ENCODE data around the gene PKMYT1.
"Not testable (repeated sequence)": the region's sequence is repeated elsewhere in the genome, so short reads cannot be mapped to it uniquely, and the experiment has no call there.

Gene PKMYT1

DNA sequence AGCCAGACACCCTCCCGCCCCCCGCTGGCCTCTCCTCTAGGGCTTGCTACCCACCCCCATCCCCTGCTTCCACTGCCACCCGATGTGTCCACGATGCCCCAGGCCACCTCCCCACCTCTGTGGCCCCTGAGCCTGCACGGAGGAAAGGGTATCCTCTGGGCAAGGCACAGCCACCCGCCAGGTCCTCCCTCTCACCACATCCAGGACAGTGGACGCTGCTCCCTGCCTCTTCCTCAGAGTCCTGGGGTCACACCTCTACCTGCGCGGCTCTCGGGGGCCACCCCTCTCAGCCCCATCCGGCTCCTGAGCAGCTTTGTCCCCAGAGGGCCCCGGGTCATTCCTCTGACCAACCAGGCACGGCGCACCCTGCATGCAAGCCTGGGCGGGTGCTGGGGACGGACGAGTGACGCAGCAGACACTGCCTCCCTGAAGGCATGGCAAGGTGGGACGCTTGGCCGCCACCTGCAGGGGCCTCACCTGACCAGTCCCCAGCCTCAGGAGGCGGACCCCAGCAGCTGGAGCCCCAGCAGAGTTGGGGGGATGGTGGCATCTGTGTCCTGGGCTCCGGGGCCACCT lies 43.7 kb downstream of the PKMYT1 start:
- DNase-seq (ENCODE audit: low read depth in 4 of 4, low spot score in 1 of 4) = no peak

DNA sequence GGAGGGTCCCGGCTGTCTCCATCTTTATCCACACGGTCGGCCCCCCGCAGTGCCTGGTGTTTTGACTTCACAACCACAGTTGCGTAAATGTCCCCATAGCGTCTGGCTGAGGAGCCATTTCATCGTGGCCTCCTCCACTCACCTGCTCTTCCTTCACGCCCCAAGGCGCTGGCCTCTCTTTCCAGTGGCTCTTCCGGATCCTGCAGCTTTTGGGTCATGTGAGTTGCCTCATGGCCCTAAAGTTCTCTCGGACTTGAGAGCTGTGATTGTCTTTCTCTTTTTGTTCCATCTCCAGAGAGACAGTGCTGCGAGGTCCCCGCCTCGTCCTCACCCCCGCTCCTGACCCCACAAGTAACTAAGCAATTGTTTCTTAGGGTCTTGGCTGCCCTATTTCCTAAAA lies 45.8 kb downstream of the PKMYT1 start:
- no peak for DNase-seq (ENCODE audit: low read depth in 4 of 4, low spot score in 1 of 4)

DNA sequence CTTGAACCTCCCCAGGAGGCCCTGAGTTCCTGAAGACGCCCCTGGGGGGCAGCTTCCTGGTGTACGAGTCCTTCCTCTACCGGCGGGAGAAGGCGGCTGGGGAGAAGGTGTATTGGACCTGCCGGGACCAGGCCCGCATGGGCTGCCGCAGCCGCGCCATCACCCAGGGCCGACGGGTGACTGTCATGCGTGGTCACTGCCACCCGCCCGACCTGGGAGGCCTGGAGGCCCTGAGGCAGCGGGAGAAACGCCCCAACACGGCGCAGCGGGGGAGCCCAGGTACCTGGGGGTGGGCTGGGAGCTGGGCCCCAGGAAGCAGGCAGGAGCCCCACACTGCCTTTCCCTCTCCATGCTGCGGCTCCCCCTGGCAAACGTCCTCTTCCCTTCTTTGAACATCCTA lies 46.5 kb downstream of the PKMYT1 start:
- no peak for DNase-seq (ENCODE audit: low read depth in 4 of 4, low spot score in 1 of 4)

DNA sequence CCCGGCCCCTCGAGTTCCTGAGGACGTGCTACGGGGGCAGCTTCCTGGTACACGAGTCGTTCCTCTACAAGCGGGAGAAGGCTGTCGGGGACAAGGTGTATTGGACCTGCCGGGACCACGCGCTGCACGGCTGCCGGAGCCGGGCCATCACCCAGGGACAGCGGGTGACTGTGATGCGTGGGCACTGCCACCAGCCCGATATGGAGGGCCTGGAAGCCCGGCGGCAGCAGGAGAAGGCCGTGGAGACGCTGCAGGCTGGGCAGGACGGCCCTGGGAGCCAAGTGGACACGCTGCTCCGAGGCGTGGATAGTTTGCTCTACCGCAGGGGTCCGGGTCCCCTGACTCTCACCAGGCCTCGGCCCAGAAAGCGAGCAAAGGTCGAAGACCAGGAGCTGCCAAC lies 47.1 kb downstream of the PKMYT1 start:
- no peak for DNase-seq (ENCODE audit: low read depth in 4 of 4, low spot score in 1 of 4)

DNA sequence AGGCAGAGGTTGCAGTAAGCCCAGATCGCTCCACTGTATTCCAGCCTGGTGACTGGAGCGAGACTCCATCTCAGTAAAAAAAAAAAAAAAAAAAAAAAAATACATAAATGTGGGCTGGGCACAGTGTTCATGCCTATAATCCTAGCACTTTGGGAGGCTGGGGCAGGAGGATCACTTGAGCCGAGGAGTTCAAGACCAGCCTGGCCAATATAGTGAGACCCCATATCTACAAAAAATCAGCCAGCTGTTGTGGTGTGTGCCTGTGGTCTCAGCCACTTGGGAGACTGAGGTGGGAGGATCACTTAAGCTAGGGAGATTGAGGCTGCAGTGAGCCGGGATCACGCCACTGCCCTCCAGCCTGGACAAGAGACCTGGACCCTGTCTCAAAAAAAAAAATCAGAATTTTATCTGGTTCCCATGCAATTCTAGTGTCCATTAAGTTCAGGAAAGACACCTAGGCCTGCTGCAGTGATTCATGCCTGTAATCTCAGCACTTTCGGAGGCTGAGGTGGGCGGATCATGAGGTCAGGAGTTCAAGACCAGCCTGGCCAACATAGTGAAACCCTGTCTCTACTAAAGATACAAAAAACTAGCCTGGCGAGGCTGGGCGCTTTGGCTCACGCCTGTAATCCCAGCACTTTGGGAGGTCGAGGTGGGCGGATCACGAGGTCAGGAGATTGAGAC lies 48.9 kb downstream of the PKMYT1 start:
- DNase-seq (ENCODE audit: low read depth in 4 of 4, low spot score in 1 of 4) = not testable (repeated sequence)

DNA sequence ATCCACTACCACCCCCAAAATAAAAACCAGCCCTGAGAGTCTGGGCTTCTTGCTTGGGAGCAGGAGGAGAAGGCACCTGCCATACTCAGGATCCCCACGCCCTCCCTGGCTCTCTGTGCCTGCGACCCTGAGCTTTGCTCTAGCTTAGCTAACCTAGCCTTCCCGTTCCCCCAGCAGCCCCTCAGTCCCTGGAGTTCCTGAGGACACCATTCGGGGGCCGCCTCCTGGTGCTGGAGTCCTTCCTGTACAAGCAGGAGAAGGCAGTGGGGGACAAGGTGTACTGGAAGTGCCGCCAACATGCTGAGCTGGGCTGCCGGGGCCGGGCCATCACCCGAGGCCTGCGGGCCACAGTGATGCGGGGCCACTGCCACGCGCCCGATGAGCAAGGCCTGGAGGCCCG lies 50.0 kb downstream of the PKMYT1 start:
- DNase-seq (ENCODE audit: low read depth in 4 of 4, low spot score in 1 of 4) = no peak

DNA sequence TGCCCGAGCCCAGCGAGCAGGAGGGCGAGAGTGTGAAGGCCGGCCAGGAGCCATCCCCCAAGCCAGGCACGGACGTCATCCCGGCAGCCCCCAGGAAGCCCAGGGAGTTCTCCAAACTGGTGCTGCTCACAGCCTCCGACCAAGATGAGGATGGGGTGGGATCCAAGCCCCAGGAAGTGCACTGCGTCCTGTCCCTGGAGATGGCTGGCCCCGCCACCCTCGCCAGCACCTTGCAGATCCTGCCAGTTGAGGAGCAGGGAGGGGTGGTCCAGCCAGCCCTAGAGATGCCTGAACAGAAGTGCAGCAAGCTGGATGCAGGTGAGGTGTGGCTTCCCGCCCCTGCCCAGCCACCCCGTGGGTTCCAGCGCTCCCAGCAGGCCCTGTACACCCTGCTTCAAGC lies 50.6 kb downstream of the PKMYT1 start:
- no peak for DNase-seq (ENCODE audit: low read depth in 4 of 4, low spot score in 1 of 4)

DNA sequence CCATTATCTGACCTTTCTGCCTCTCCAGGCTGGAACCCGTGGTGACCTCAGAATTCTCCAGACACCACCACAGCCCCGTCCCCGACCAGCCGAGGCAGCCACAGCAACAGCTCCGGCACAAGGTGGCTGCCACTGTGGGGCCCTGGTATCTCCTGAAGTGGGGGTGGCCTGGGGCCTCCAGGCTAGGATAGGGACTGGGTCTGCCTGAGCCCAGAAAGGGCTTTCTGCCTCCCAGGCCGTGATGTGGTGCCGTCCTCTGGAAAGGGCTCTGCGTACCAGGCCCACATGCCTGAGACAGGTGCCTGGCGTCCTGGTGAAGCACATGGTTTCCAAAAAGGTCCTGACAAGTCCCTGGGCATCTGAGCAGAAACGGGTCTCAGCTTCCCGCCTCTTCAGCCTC lies 51.5 kb downstream of the PKMYT1 start:
- DNase-seq (ENCODE audit: low read depth in 4 of 4, low spot score in 1 of 4) = no peak

DNA sequence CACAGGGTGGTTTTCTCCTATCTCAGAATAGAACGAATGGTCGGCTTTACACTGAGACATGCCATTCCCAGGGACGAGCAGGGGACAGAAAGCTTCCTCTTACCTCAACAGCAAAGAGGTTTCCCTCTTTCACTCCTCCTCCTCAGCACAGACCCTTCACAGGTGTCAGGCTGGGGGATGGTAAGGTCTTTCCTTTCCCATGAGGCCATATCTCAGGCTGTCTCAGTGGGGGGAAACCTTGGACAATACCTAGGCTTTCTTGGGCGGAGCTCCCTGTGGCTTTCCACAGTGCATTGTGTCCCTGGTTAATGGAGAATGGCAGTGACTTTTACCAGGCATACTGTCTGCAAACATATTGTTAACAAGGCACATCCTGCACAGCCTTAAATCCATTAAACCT lies 52.1 kb downstream of the PKMYT1 start:
- not testable (repeated sequence) for DNase-seq (ENCODE audit: low read depth in 4 of 4, low spot score in 1 of 4)

DNA sequence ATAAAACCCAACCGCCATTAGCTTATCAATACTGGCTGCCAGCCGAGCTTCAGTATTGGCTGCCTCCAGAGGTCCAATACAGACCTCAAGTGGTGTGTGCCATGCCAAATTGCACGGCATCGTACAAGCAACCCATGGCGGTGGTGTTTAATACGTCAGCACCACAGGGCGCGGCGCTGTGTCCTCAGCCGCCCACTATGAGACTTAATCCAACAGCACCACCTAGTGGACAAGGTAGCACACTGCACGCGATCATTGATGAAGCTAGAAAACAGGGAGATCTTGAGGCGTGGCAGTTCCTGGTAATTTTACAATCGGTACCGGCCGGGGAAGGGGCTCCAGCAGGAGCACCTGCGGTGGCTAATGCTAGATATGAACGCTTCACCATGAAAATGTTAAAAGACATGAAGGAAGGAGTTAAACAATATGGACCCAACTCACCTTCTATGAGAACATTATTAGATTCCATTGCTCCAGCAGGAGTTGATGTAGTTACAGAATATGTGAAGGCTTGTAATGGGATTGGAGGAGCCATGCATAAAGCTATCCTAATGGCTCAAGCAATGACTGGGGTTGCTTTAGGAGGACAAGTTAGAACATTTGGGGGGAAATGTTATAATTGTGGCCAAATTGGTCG lies 53.1 kb downstream of the PKMYT1 start:
- DNase-seq (ENCODE audit: low read depth in 4 of 4, low spot score in 1 of 4) = peak; percentile 68 to 79 (median 77)

DNA sequence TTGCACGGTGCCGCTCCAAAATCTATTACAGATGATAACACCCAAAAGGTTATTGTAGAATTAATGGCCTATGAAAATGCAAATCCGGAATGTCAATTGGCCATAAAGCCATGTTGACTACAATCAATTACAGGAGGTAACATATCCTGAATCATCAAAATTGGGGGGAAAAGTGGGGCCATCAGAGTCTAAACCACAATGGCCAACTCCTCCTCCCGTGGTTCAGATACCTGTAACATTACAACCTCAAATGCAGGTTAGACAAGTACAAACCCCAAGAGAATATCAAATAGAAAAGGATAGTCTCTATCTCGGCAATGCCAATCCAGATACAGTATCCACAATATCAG lies 53.6 kb downstream of the PKMYT1 start:
- DNase-seq (ENCODE audit: low read depth in 4 of 4, low spot score in 1 of 4) = no peak

DNA sequence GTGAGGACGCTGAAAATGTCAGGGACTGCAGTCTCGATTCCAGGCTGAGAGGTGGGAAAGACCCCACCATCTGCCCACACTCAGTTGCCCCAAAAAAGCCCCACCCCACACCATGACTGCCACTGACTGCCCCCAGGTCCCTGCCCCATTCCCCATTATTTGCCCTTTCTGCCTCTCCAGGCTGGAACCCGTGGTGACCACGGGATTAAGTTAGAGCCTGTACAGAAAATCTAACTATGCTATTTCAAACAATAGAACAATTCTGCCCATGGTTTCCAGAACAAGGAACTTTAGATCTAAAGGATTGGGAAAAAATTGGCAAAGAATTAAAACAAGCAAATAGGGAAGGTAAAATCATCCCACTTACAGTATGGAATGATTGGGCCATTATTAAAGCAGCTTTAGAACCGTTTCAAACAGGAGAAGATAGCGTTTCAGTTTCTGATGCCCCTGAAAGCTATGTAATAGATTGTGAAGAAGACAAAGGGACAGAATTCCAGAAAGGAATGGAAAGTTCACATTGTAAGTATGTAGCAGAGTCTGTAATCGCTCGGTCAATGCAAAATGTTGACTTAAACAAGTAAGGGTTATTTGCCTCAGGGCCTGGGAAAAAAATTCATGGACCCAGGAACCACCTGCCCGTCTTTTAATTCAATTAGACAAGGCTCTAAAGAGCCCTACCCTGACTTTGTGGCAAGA lies 54.1 kb downstream of the PKMYT1 start:
- no peak for DNase-seq (ENCODE audit: low read depth in 4 of 4, low spot score in 1 of 4)

DNA sequence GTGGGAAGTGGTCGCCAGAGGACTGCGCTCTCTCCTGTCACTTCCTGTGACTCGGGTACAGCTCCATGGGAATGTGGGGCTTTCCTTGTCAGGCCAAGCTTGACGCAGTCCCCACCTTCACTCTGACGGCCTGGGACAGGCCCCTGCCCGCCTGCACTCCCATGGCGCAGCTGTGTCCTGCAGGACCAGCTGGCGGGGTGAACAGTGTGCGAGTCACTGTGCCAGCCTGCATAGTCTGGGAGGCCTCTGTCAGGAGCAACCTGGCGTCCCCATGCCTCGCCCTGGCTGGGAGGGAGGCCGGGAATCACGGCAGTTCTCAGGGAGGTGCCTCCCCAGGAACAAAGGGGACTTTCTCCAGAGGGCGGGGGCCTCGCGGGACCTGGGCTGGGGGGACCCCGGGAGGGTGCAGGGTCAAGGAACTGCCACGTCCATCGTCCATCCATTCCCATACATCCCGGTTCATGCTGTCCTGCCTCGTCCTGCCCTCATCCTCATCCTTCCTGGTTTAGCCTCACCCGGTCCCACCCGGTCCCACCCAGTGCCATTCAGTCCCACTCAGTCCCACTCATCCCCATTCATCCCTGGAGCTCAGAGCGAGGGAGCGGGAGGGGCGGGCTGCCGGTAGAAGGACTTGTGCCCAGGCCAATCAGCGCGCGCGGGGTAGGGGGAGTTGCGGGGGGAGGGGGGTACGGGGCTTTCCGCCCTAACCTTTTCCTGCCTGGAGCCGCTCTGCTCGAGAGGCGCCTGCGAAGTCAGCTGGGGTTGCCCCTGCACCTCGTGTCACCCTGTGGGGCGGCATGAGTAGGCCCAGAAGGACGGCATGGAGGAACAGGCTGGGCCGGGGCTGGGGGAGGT lies 55.1 kb downstream of the PKMYT1 start:
- DNase-seq (ENCODE audit: low read depth in 4 of 4, low spot score in 1 of 4) = no peak

DNA sequence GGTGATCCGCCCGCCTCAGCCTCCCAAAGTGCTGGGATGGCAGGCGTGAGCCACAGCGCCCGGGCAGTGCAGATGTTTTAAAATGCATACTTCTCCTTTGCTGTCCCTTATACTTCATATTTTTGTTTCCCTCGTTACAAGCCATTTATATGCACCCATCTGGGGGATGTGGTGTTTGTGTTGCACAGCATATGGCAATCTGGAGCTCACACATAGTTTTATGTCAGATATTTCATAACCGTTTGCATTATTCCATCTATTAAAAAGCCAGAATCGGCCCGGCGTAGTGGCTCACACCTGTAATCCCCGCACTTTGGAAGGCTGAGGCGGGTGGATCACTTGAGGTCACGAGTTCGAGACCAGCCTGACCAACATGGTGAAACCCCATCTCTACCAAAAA lies 56.8 kb downstream of the PKMYT1 start:
- DNase-seq (ENCODE audit: low read depth in 4 of 4, low spot score in 1 of 4) = no peak

Measured in stimulated activated CD4-positive, alpha-beta T cell treated with anti-CD3 and anti-CD28 coated beads, Interleukin-1b, Interleukin-23, amount 100 ng/mL, for 24 hours (primary cell).